ENCODE measurements around the gene PCYOX1L. TPM values are rescaled to one million over a fixed set of nuclear protein-coding genes. Genes with fewer than 3 reads are reported as not detected.

The PCYOX1L gene
- total RNA-seq, 1 donor from 2014 or later = 18.5 TPM

DNA sequence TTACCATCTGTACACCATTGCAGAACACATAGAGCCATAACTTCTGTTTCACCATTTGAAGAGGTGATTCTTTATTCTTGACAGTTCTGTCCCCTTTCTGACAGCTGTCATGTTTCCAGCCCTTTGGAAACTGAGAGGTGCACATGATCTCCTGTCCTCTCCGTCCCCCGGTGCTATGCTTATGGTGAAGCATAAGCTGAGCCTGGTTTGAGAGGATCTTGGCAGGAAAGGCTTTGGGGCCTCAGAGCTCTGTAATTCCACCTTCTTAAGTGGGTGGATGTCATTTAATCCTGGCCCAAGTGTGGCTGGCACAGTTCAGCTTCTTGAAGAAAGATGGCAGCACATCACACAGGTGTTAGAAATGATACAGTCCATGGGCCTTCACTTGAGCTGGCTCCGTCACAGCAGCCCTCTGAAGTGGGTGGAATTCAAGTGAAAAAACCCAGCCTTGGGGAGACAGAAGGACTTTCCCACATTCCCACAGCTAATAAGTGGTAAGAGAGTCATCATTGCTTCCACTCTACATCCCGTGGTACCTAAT, 43.2 kb upstream of the PCYOX1L start:
- Mint-ChIP-seq H3K36me3 (no peaks in the 10 kb centered on the region), H3K27ac (no peak overlapping the region), H3K4me3 (no peak overlapping the region)

DNA sequence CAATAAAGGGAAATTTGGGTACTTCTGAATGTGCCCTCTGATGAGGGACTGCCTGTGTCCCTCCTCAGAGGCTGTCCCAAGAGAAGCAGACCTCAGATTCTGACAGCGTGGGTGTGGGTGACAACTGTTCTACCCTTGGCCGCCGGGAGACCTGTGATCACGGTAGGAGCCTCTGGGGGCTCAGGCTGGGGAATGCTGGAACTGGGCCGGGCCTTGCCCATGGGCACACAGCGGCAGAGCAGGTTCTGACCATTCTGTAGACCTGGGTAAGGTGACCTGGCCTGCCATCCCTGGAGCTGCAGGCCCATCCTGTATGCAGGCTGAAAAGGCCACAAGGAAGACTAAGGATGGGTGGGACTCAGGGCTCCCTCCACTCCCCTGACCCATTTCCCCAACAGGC, 42.1 kb upstream of the PCYOX1L start:
- H3K27ac Mint-ChIP-seq = no peak overlapping the region

More for the DNA sequence above, 43.2 kb upstream of the PCYOX1L start:
- TF ChIP-seq, protein P1, sequence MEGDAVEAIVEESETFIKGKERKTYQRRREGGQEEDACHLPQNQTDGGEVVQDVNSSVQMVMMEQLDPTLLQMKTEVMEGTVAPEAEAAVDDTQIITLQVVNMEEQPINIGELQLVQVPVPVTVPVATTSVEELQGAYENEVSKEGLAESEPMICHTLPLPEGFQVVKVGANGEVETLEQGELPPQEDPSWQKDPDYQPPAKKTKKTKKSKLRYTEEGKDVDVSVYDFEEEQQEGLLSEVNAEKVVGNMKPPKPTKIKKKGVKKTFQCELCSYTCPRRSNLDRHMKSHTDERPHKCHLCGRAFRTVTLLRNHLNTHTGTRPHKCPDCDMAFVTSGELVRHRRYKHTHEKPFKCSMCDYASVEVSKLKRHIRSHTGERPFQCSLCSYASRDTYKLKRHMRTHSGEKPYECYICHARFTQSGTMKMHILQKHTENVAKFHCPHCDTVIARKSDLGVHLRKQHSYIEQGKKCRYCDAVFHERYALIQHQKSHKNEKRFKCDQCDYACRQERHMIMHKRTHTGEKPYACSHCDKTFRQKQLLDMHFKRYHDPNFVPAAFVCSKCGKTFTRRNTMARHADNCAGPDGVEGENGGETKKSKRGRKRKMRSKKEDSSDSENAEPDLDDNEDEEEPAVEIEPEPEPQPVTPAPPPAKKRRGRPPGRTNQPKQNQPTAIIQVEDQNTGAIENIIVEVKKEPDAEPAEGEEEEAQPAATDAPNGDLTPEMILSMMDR (conservative IDR thresholded peaks at IDR 0.05) = no peak
- H3K4me1 Mint-ChIP-seq (ENCODE audit: unreplicated experiment) = peaks cover 9% of the 10 kb centered on the region
- DNase-seq (ENCODE audit: extremely low spot score, unreplicated experiment) = no peak
- H3K9me3 Mint-ChIP-seq = no peaks in the 10 kb centered on the region
- no peaks in the 10 kb centered on the region for H3K27me3 Mint-ChIP-seq

DNA sequence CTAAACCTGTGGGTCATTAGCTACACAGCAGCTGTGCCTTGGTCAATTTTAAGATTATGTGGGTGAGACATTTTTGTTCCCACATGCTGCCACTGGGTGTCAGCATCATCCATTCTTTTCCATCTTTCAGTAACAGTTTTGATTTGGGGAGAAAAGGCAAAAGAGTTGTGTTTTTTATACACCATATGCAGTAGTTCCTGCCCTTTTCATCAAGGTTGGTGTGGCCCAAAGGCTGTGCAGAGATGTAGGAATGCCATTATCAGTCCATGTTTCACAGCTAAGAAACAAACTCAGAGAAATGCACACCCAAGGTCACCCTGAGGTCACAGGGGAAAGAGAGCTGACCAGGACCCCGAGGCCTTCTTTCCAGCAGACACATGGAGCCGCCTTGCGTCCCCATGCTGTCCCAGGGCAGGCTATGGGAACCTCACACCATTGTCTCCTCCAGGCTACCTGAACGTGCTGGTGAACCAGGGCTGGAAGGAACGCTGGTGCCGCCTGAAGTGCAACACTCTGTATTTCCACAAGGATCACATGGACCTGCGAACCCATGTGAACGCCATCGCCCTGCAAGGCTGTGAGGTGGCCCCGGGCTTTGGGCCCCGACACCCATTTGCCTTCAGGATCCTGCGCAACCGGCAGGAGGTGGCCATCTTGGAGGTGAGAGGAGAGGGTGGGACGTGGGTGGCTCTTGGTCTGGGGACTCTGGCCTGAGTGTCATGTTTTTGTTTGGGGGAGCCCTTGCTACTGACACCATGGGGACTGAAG, 40.4 kb upstream of the PCYOX1L start:
- H3K9me3 Mint-ChIP-seq = no peaks in the 10 kb centered on the region
- no peaks in the 10 kb centered on the region for H3K27me3 Mint-ChIP-seq
- no peak overlapping the region for H3K4me3 Mint-ChIP-seq
- TF ChIP-seq, protein P1 (conservative IDR thresholded peaks at IDR 0.05) = peak; percentile 84
- H3K4me1 Mint-ChIP-seq (ENCODE audit: unreplicated experiment) = peaks cover 23% of the 10 kb centered on the region
- peak overlapping the region; percentile 27 for H3K27ac Mint-ChIP-seq
- H3K36me3 Mint-ChIP-seq = no peaks in the 10 kb centered on the region
- no peak for DNase-seq (ENCODE audit: extremely low spot score, unreplicated experiment)

More for the DNA sequence above, 42.1 kb upstream of the PCYOX1L start:
- Mint-ChIP-seq H3K36me3 (no peaks in the 10 kb centered on the region), H3K27me3 (no peaks in the 10 kb centered on the region), H3K9me3 (no peaks in the 10 kb centered on the region), H3K4me3 (no peak overlapping the region), H3K4me1 (ENCODE audit: unreplicated experiment) (peaks cover 18% of the 10 kb centered on the region)
- TF ChIP-seq, protein P1 (conservative IDR thresholded peaks at IDR 0.05) = no peak
- no peak for DNase-seq (ENCODE audit: extremely low spot score, unreplicated experiment)

DNA sequence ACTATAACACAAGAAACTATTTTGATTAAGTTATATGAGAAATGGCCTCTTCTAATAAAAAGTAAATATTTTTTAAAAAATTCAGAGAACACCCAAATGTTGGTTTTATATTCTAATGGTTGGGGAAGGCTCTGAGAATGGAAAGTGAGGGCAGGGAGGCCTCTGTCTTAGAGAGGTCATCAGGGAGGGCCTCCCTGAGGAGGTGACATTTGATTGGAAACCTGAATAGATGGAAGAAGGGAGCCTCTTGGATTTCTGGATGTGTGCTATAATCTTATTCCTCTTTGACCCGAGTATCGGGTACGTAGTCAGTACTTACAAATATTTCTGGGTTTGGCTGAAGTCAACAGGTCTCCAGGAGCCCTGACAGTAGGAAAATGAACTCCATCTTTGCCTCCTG, 38.7 kb upstream of the PCYOX1L start:
- Mint-ChIP-seq H3K27ac (no peak overlapping the region), H3K27me3 (no peaks in the 10 kb centered on the region), H3K36me3 (no peaks in the 10 kb centered on the region), H3K9me3 (no peaks in the 10 kb centered on the region), H3K4me3 (no peak overlapping the region), H3K4me1 (ENCODE audit: unreplicated experiment) (peaks cover 36% of the 10 kb centered on the region)
- TF ChIP-seq, protein P1 (conservative IDR thresholded peaks at IDR 0.05) = no peak
- no peak for DNase-seq (ENCODE audit: extremely low spot score, unreplicated experiment)

DNA sequence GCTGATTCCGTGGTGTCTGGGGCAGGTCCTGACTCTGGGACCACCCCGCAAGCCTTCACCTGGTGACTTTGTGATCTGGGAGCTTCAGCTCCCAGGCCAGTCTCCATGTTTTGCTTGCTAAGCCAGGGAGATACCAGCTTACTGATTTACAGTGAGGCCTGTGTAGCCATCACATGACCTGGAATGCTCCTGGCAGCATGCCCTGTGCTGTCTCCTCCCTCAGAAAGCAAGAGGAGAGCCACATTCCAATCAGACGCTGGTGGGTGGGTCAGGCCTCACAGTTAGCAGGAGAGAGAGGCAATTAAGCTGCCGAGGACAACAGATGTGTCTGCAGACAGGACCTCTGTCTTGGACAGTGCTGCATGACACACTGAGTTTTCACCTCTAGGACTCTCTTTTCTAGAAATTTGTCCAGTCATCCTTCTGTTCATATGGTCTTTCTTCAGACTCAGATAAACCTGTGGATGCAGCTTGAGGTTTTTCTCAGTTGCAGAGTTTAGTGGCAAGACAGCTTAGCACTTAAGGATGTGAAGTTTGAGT, 37.0 kb upstream of the PCYOX1L start:
- no peaks in the 10 kb centered on the region for H3K9me3 Mint-ChIP-seq
- peak overlapping the region; percentile 91 for H3K27ac Mint-ChIP-seq
- H3K36me3 Mint-ChIP-seq = no peaks in the 10 kb centered on the region
- TF ChIP-seq, protein P1 (conservative IDR thresholded peaks at IDR 0.05) = no peak
- no peaks in the 10 kb centered on the region for H3K27me3 Mint-ChIP-seq
- H3K4me1 Mint-ChIP-seq (ENCODE audit: unreplicated experiment) = peaks cover 41% of the 10 kb centered on the region
- H3K4me3 Mint-ChIP-seq = peak overlapping the region; percentile 45
- DNase-seq (ENCODE audit: extremely low spot score, unreplicated experiment) = no peak

Measured in type B pancreatic cell (in vitro differentiated cells).